WTC11 (cell line): Measurements from ENCODE around the gene FZD2. TPM values are rescaled to one million over a fixed set of nuclear protein-coding genes. Genes with fewer than 3 reads are reported as not detected.

ENCODE experiments used
- ATAC-seq: fragments of 200-7000 bp; cut with Tn5 transposase; 2 replicates; pipeline ENCODE4 v1.10.0; 2021; ENCODE audit warnings: mild to moderate bottlenecking, moderate library complexity
- CTCF ChIA-PET: fragments of 300-600 bp; sonication (Branson Sonifier 250); formaldehyde crosslinking; loops from one replicate; lab custom pipeline; 2021; ENCODE audit warnings: antibody characterized with exemption; lab: Charles Lee
- POLR2A ChIA-PET: fragments of 350-600 bp; sonication (Branson Sonifier 250); formaldehyde crosslinking; loops from one replicate; lab custom pipeline; 2021; ENCODE audit warnings: antibody characterized with exemption; lab: Charles Lee
- DNase-seq: peaks from one replicate; pipeline ENCODE4 v3.0.0; 2021; ENCODE audit warnings: low spot score
- H3K27ac Mint-ChIP-seq: 2 replicates; pipeline ENCODE4 v1.8.0; 2021; ENCODE audit warnings: mixed read lengths
- H3K27me3 Mint-ChIP-seq: 2 replicates; pipeline ENCODE4 v1.8.0; 2021; ENCODE audit warnings: low read depth, mild to moderate bottlenecking, moderate library complexity, mixed read lengths
- H3K36me3 Mint-ChIP-seq: 2 replicates; pipeline ENCODE4 v1.8.0; 2021; ENCODE audit warnings: mixed read lengths
- H3K4me1 Mint-ChIP-seq: 2 replicates; pipeline ENCODE4 v1.8.0; 2022; ENCODE audit warnings: mixed read lengths
- H3K4me3 Mint-ChIP-seq: 2 replicates; pipeline ENCODE4 v1.8.0; 2021; ENCODE audit warnings: mild to moderate bottlenecking, moderate library complexity, mixed read lengths
- H3K9me3 Mint-ChIP-seq: 2 replicates; pipeline ENCODE4 v1.8.0; 2021; ENCODE audit warnings: mixed read lengths
- ELF4 ChIP-seq: sonication (generic); formaldehyde crosslinking; IDR thresholded peaks from 2 replicates; pipeline ENCODE4 v1.8.1; 2022; ENCODE audit warnings: low read depth, mild to moderate bottlenecking, moderate library complexity, missing genetic modification reagents
- EMX1 ChIP-seq: fragments of 250-450 bp; sonication (Bioruptor Pico); IDR thresholded peaks from 2 replicates; pipeline ENCODE4 v1.8.0; 2021; ENCODE audit warnings: mild to moderate bottlenecking
- FOXJ3 ChIP-seq: sonication (generic); formaldehyde crosslinking; IDR thresholded peaks from 2 replicates; pipeline ENCODE4 v1.9.0; 2021; ENCODE audit warnings: missing genetic modification reagents, mild to moderate bottlenecking, borderline replicate concordance
- NFE2L1 ChIP-seq: sonication (generic); formaldehyde crosslinking; IDR thresholded peaks from 2 replicates; pipeline ENCODE4 v1.8.1; 2023; ENCODE audit warnings: missing genetic modification reagents
- TCF7 ChIP-seq: sonication (generic); formaldehyde crosslinking; IDR thresholded peaks from 2 replicates; pipeline ENCODE4 v1.8.0; 2022; ENCODE audit warnings: mild to moderate bottlenecking, low read depth, missing genetic modification reagents, moderate library complexity
- TEAD1 ChIP-seq: sonication (generic); formaldehyde crosslinking; IDR thresholded peaks from 2 replicates; pipeline ENCODE4 v1.8.0; 2022; ENCODE audit warnings: mild to moderate bottlenecking, missing genetic modification reagents
- TEAD4 ChIP-seq: sonication (generic); formaldehyde crosslinking; IDR thresholded peaks from 2 replicates; pipeline ENCODE4 v1.8.0; 2022; ENCODE audit warnings: mild to moderate bottlenecking, missing genetic modification reagents
- TP53 ChIP-seq: sonication (generic); formaldehyde crosslinking; IDR thresholded peaks from 2 replicates; pipeline ENCODE4 v1.8.1; 2023; ENCODE audit warnings: mild to moderate bottlenecking, missing genetic modification reagents
- ZBTB43 ChIP-seq: sonication (generic); formaldehyde crosslinking; IDR thresholded peaks from 2 replicates; pipeline ENCODE4 v1.8.1; 2023; ENCODE audit warnings: mild to moderate bottlenecking, missing genetic modification reagents
- ZNF671 ChIP-seq: fragments of 250-450 bp; sonication (Bioruptor Pico); IDR thresholded peaks from 2 replicates; pipeline ENCODE4 v1.8.0; 2021; ENCODE audit warnings: mild to moderate bottlenecking
- total RNA-seq: library from RNA; stranded (reverse); gene quantifications from 3 replicates; pipeline ENCODE4 v1.2.3, GENCODE V29; 2021
- TF ChIP-seq, protein P1 (sequence below): sonication (generic); formaldehyde crosslinking; IDR thresholded peaks from 2 replicates; pipeline ENCODE4 v1.8.0; 2023; ENCODE audit warnings: mild to moderate bottlenecking, missing genetic modification reagents
- TF ChIP-seq, protein P2 (sequence below): sonication (generic); formaldehyde crosslinking; conservative IDR thresholded peaks from 2 replicates; pipeline ENCODE4 v1.8.1; 2022; ENCODE audit warnings: mild to moderate bottlenecking, missing genetic modification reagents
- TF ChIP-seq, protein P3 (sequence below): sonication (generic); formaldehyde crosslinking; IDR thresholded peaks from 2 replicates; pipeline ENCODE4 v1.8.1; 2023; ENCODE audit warnings: mild to moderate bottlenecking, moderate library complexity, missing genetic modification reagents
- TF ChIP-seq, protein P4 (sequence below): fragments of 250-450 bp; sonication (Bioruptor Pico); IDR thresholded peaks from 2 replicates; pipeline ENCODE4 v1.8.0; 2021; ENCODE audit warnings: mild to moderate bottlenecking
- TF ChIP-seq, protein P5 (sequence below): sonication (generic); formaldehyde crosslinking; IDR thresholded peaks from 2 replicates; pipeline ENCODE4 v1.8.1; 2023; ENCODE audit warnings: mild to moderate bottlenecking, missing genetic modification reagents
- TF ChIP-seq, protein P6 (sequence below): fragments of 200-600 bp; IDR thresholded peaks from 2 replicates; pipeline ENCODE4 v1.8.0; 2022; ENCODE audit warnings: antibody characterized with exemption
- TF ChIP-seq, protein P7 (sequence below): sonication (generic); formaldehyde crosslinking; IDR thresholded peaks from 2 replicates; pipeline ENCODE4 v1.8.1; 2023; ENCODE audit warnings: mild to moderate bottlenecking, missing genetic modification reagents, moderate library complexity

FZD2 gene
- total RNA-seq, 1 experiment from 2014 or later: 42.8 TPM

GRCh38 chr17:44561237-44561623 lies 3.9 kb downstream of the FZD2 start (continued):
- TF ChIP-seq, protein P1, sequence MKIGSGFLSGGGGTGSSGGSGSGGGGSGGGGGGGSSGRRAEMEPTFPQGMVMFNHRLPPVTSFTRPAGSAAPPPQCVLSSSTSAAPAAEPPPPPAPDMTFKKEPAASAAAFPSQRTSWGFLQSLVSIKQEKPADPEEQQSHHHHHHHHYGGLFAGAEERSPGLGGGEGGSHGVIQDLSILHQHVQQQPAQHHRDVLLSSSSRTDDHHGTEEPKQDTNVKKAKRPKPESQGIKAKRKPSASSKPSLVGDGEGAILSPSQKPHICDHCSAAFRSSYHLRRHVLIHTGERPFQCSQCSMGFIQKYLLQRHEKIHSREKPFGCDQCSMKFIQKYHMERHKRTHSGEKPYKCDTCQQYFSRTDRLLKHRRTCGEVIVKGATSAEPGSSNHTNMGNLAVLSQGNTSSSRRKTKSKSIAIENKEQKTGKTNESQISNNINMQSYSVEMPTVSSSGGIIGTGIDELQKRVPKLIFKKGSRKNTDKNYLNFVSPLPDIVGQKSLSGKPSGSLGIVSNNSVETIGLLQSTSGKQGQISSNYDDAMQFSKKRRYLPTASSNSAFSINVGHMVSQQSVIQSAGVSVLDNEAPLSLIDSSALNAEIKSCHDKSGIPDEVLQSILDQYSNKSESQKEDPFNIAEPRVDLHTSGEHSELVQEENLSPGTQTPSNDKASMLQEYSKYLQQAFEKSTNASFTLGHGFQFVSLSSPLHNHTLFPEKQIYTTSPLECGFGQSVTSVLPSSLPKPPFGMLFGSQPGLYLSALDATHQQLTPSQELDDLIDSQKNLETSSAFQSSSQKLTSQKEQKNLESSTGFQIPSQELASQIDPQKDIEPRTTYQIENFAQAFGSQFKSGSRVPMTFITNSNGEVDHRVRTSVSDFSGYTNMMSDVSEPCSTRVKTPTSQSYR: no peak
- TF ChIP-seq ZNF671 (CRISPR knock-in tag) (no peak), TEAD4 (CRISPR knock-in tag) (no peak)
- TF ChIP-seq, protein P2, sequence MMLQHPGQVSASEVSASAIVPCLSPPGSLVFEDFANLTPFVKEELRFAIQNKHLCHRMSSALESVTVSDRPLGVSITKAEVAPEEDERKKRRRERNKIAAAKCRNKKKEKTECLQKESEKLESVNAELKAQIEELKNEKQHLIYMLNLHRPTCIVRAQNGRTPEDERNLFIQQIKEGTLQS (CRISPR knock-in tag): no peak
- TF ChIP-seq, protein P3, sequence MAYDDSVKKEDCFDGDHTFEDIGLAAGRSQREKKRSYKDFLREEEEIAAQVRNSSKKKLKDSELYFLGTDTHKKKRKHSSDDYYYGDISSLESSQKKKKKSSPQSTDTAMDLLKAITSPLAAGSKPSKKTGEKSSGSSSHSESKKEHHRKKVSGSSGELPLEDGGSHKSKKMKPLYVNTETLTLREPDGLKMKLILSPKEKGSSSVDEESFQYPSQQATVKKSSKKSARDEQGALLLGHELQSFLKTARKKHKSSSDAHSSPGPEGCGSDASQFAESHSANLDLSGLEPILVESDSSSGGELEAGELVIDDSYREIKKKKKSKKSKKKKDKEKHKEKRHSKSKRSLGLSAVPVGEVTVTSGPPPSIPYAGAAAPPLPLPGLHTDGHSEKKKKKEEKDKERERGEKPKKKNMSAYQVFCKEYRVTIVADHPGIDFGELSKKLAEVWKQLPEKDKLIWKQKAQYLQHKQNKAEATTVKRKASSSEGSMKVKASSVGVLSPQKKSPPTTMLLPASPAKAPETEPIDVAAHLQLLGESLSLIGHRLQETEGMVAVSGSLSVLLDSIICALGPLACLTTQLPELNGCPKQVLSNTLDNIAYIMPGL (CRISPR knock-in tag): no peak

- ChIA-PET POLR2A (no interaction called here), CTCF (interaction anchor here (1.0 to 1.8 kb wide), 3 partner anchors 28 to 189 kb away, joined by 4 to 9 read pairs (median 5); no protein-coding TSS in a partner anchor)
- no peak for TF ChIP-seq ELF4
- TF ChIP-seq EMX1 (CRISPR knock-in tag): no peak
- TF ChIP-seq, protein P4, sequence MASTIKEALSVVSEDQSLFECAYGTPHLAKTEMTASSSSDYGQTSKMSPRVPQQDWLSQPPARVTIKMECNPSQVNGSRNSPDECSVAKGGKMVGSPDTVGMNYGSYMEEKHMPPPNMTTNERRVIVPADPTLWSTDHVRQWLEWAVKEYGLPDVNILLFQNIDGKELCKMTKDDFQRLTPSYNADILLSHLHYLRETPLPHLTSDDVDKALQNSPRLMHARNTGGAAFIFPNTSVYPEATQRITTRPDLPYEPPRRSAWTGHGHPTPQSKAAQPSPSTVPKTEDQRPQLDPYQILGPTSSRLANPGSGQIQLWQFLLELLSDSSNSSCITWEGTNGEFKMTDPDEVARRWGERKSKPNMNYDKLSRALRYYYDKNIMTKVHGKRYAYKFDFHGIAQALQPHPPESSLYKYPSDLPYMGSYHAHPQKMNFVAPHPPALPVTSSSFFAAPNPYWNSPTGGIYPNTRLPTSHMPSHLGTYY: no peak
- TF ChIP-seq FOXJ3 (CRISPR knock-in tag): no peak
- TF ChIP-seq, protein P5, sequence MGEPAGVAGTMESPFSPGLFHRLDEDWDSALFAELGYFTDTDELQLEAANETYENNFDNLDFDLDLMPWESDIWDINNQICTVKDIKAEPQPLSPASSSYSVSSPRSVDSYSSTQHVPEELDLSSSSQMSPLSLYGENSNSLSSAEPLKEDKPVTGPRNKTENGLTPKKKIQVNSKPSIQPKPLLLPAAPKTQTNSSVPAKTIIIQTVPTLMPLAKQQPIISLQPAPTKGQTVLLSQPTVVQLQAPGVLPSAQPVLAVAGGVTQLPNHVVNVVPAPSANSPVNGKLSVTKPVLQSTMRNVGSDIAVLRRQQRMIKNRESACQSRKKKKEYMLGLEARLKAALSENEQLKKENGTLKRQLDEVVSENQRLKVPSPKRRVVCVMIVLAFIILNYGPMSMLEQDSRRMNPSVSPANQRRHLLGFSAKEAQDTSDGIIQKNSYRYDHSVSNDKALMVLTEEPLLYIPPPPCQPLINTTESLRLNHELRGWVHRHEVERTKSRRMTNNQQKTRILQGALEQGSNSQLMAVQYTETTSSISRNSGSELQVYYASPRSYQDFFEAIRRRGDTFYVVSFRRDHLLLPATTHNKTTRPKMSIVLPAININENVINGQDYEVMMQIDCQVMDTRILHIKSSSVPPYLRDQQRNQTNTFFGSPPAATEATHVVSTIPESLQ: no peak
- no peak for TF ChIP-seq TEAD1 (CRISPR knock-in tag)
- no peak for TF ChIP-seq ZBTB43 (CRISPR knock-in tag)
- TF ChIP-seq, protein P6, sequence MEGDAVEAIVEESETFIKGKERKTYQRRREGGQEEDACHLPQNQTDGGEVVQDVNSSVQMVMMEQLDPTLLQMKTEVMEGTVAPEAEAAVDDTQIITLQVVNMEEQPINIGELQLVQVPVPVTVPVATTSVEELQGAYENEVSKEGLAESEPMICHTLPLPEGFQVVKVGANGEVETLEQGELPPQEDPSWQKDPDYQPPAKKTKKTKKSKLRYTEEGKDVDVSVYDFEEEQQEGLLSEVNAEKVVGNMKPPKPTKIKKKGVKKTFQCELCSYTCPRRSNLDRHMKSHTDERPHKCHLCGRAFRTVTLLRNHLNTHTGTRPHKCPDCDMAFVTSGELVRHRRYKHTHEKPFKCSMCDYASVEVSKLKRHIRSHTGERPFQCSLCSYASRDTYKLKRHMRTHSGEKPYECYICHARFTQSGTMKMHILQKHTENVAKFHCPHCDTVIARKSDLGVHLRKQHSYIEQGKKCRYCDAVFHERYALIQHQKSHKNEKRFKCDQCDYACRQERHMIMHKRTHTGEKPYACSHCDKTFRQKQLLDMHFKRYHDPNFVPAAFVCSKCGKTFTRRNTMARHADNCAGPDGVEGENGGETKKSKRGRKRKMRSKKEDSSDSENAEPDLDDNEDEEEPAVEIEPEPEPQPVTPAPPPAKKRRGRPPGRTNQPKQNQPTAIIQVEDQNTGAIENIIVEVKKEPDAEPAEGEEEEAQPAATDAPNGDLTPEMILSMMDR: no peak
- TF ChIP-seq TP53 (CRISPR knock-in tag): no peak
- TF ChIP-seq NFE2L1 (CRISPR knock-in tag): no peak
- TF ChIP-seq, protein P7, sequence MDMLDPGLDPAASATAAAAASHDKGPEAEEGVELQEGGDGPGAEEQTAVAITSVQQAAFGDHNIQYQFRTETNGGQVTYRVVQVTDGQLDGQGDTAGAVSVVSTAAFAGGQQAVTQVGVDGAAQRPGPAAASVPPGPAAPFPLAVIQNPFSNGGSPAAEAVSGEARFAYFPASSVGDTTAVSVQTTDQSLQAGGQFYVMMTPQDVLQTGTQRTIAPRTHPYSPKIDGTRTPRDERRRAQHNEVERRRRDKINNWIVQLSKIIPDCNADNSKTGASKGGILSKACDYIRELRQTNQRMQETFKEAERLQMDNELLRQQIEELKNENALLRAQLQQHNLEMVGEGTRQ (CRISPR knock-in tag): no peak
- no peak for TF ChIP-seq TCF7 (CRISPR knock-in tag)
- H3K27me3 Mint-ChIP-seq: peaks cover 55% of the 10 kb centered on the region
- peaks cover 15% of the 10 kb centered on the region for H3K36me3 Mint-ChIP-seq
- DNase-seq (no peak), ATAC-seq (no peak)
- no peak overlapping the region for H3K27ac Mint-ChIP-seq
- peaks cover 42% of the 10 kb centered on the region for H3K4me1 Mint-ChIP-seq
- H3K9me3 Mint-ChIP-seq: peaks cover 21% of the 10 kb centered on the region
- H3K4me3 Mint-ChIP-seq: no peak overlapping the region
Observed at GRCh38 chr17:44564429-44564828, 7.1 kb downstream of the FZD2 start.
